CD4-positive, alpha-beta T cell treated with Interleukin-4 for 4 hours (primary cell): ENCODE measurements around the gene PDE7B.

ENCODE experiments used
- DNase-seq: peaks from one replicate; pipeline ENCODE4 v3.0.0-alpha.2; 2020

Gene PDE7B

GRCh38 chr6:135890876-135891275, 39.4 kb downstream of the PDE7B start:
- DNase-seq: no peak

GRCh38 chr6:135891710-135892109, 40.2 kb downstream of the PDE7B start:
- DNase-seq: no peak

GRCh38 chr6:135895231-135895911, 43.9 kb downstream of the PDE7B start:
- no peak for DNase-seq

- DNase-seq: no peak
Measured at GRCh38 chr6:135897087-135897486, 45.6 kb downstream of the PDE7B start.

- no peak for DNase-seq
Measured at GRCh38 chr6:135901774-135902524, 50.4 kb downstream of the PDE7B start.

- DNase-seq: no peak
Measured at GRCh38 chr6:135902756-135903331, 51.3 kb downstream of the PDE7B start.

- no peak for DNase-seq
Measured at GRCh38 chr6:135904666-135905065, 53.2 kb downstream of the PDE7B start.

GRCh38 chr6:135905604-135906300, 54.3 kb downstream of the PDE7B start:
- DNase-seq: no peak

GRCh38 chr6:135906542-135906941, 55.0 kb downstream of the PDE7B start:
- DNase-seq: no peak

- no peak for DNase-seq
Measured at GRCh38 chr6:135906972-135907465, 55.5 kb downstream of the PDE7B start.

GRCh38 chr6:135909737-135910387, 58.4 kb downstream of the PDE7B start:
- DNase-seq: peak; percentile 73

GRCh38 chr6:135910790-135911618, 59.5 kb downstream of the PDE7B start:
- no peak for DNase-seq

- DNase-seq: no peak
Measured at GRCh38 chr6:135913785-135914184, 62.3 kb downstream of the PDE7B start.

- DNase-seq: no peak
Measured at GRCh38 chr6:135919026-135919425, 67.5 kb downstream of the PDE7B start.

GRCh38 chr6:135920689-135921088, 69.2 kb downstream of the PDE7B start:
- DNase-seq: no peak

- DNase-seq: no peak
Measured at GRCh38 chr6:135921188-135921587, 69.7 kb downstream of the PDE7B start.

GRCh38 chr6:135922174-135922573, 70.7 kb downstream of the PDE7B start:
- DNase-seq: no peak

- DNase-seq: no peak
Measured at GRCh38 chr6:135922746-135923145, 71.2 kb downstream of the PDE7B start.

- no peak for DNase-seq
Measured at GRCh38 chr6:135932651-135933050, 81.2 kb downstream of the PDE7B start.

GRCh38 chr6:135935941-135936601, 84.6 kb downstream of the PDE7B start:
- no peak for DNase-seq

- DNase-seq: no peak
Measured at GRCh38 chr6:135936606-135937005, 85.1 kb downstream of the PDE7B start.
